Measurements from ENCODE around the gene MYCN. TPM values are rescaled to one million over a fixed set of nuclear protein-coding genes. Genes with fewer than 3 reads are reported as not detected.

Gene MYCN
- total RNA-seq, 4 donors from 2014 or later: 0.21 to 0.95 (median 0.33) TPM

GRCh38 chr2:15993232-15993610 lies 52.9 kb downstream of the MYCN start:
- WGBS, 2 donors: 78 to 80% methylated on average over 2 to 6 of the region's 6 CpGs
- H3K27me3 ChIP-seq: peaks cover 0 to 6% (median 0%) of the 10 kb centered on the region in 4 donors
- H3K9me3 ChIP-seq: no peaks in the 10 kb centered on the region
- TF ChIP-seq CTCF (IDR thresholded peaks at IDR 0.05) (no peak), POLR2A (IDR thresholded peaks at IDR 0.05) (no peak)
- H3K36me3 ChIP-seq: no peaks in the 10 kb centered on the region
- DNase-seq: no peak
- no peak overlapping the region for H3K27ac ChIP-seq
- peaks cover 0 to 10% (median 0%) of the 10 kb centered on the region in 3 donors for H3K4me1 ChIP-seq
- H3K4me3 ChIP-seq: no peak overlapping the region
- intact Hi-C loops (cut with DNase I): no loop called here

- DNase-seq: no peak
- no peaks in the 10 kb centered on the region for H3K36me3 ChIP-seq
- H3K9me3 ChIP-seq: no peaks in the 10 kb centered on the region
- peaks cover 0 to 6% (median 0%) of the 10 kb centered on the region in 4 donors for H3K27me3 ChIP-seq
- TF ChIP-seq POLR2A (IDR thresholded peaks at IDR 0.05) (no peak), CTCF (IDR thresholded peaks at IDR 0.05) (no peak)
- no peak overlapping the region for H3K27ac ChIP-seq
- WGBS, 2 donors: 82 to 94% methylated on average over 7 of the region's 7 CpGs
- H3K4me1 ChIP-seq: peaks cover 0 to 10% (median 0%) of the 10 kb centered on the region in 3 donors
- intact Hi-C loops (cut with DNase I): no loop called here
- no peak overlapping the region for H3K4me3 ChIP-seq
These were observed 53.3 kb downstream of the MYCN start for GRCh38 chr2:15993666-15994065.

GRCh38 chr2:15995603-15996002 lies 55.3 kb downstream of the MYCN start:
- Histone ChIP-seq H3K4me3 (no peak overlapping the region), H3K27me3 (peaks cover 0 to 6% (median 0%) of the 10 kb centered on the region in 4 donors), H3K36me3 (no peaks in the 10 kb centered on the region), H3K27ac (no peak overlapping the region), H3K9me3 (no peaks in the 10 kb centered on the region), H3K4me1 (no peaks in the 10 kb centered on the region)
- intact Hi-C loops (cut with DNase I): no loop called here
- 92 to 94% methylated on average over 3 of the region's 3 CpGs for WGBS, 2 donors
- no peak for DNase-seq
- TF ChIP-seq CTCF (IDR thresholded peaks at IDR 0.05) (no peak), POLR2A (IDR thresholded peaks at IDR 0.05) (no peak)

Small RNA genes lying within 50 kb of the gene (small RNA-seq; reads per million reads assigned to genes)
- gene RF01210 (0 to 0.27 (median 0) reads per million in 4 donors), gene RN7SL104P (0 reads per million in 4 donors)

Measured in esophagus squamous epithelium (tissue), 5 donors.